ENCODE data around the gene TBC1D4.
"Not testable (repeated sequence)": the region's sequence is repeated elsewhere in the genome, so short reads cannot be mapped to it uniquely, and the experiment has no call there.

TBC1D4 gene

GRCh38 chr13:75312884-75313520 is 169.0 kb downstream of the TBC1D4 start:
- DNase-seq = peak; percentile 63

- no peak for DNase-seq
Measured at GRCh38 chr13:75309981-75310580, 171.9 kb downstream of the TBC1D4 start.

- DNase-seq = peak; percentile 55
Measured at GRCh38 chr13:75308222-75308621, 173.7 kb downstream of the TBC1D4 start.

GRCh38 chr13:75307370-75307949 is 174.5 kb downstream of the TBC1D4 start:
- no peak for DNase-seq

GRCh38 chr13:75306967-75307366 is 175.0 kb downstream of the TBC1D4 start:
- not testable (repeated sequence) for DNase-seq

- DNase-seq = no peak
Measured at GRCh38 chr13:75305059-75305458, 176.9 kb downstream of the TBC1D4 start.

- DNase-seq = no peak
Measured at GRCh38 chr13:75303263-75303662, 178.7 kb downstream of the TBC1D4 start.

GRCh38 chr13:75302071-75302698 is 179.8 kb downstream of the TBC1D4 start:
- DNase-seq = no peak

- no peak for DNase-seq
Measured at GRCh38 chr13:75299913-75300862, 181.8 kb downstream of the TBC1D4 start.

GRCh38 chr13:75299246-75299645 is 182.7 kb downstream of the TBC1D4 start:
- no peak for DNase-seq

GRCh38 chr13:75296641-75297040 is 185.3 kb downstream of the TBC1D4 start:
- DNase-seq = no peak

- no peak for DNase-seq
Measured at GRCh38 chr13:75295201-75295600, 186.8 kb downstream of the TBC1D4 start.

GRCh38 chr13:75294110-75294509 is 187.9 kb downstream of the TBC1D4 start:
- DNase-seq = no peak

- no peak for DNase-seq
Measured at GRCh38 chr13:75285310-75285709, 196.7 kb downstream of the TBC1D4 start.

GRCh38 chr13:75279834-75280369 is 202.1 kb downstream of the TBC1D4 start:
- DNase-seq = no peak

GRCh38 chr13:75273695-75274094 is 208.3 kb downstream of the TBC1D4 start:
- DNase-seq = not testable (repeated sequence)

GRCh38 chr13:75271846-75272245 is 210.1 kb downstream of the TBC1D4 start:
- DNase-seq = no peak

- DNase-seq = not testable (repeated sequence)
Measured at GRCh38 chr13:75268481-75268880, 213.5 kb downstream of the TBC1D4 start.

- DNase-seq = no peak
Measured at GRCh38 chr13:75264611-75265010, 217.4 kb downstream of the TBC1D4 start.

GRCh38 chr13:75263741-75264407 is 218.1 kb downstream of the TBC1D4 start:
- DNase-seq = no peak

- no peak for DNase-seq
Measured at GRCh38 chr13:75258159-75258782, 223.7 kb downstream of the TBC1D4 start.
